Embryonic facial prominence (tissue), 1 donor: ENCODE results near the gene ADCYAP1R1.

Experiments used
- DNase-seq: peaks from one replicate; pipeline ENCODE4 v3.0.0-alpha.2; 2016; ENCODE audit errors: extremely low spot score

The ADCYAP1R1 gene

DNA sequence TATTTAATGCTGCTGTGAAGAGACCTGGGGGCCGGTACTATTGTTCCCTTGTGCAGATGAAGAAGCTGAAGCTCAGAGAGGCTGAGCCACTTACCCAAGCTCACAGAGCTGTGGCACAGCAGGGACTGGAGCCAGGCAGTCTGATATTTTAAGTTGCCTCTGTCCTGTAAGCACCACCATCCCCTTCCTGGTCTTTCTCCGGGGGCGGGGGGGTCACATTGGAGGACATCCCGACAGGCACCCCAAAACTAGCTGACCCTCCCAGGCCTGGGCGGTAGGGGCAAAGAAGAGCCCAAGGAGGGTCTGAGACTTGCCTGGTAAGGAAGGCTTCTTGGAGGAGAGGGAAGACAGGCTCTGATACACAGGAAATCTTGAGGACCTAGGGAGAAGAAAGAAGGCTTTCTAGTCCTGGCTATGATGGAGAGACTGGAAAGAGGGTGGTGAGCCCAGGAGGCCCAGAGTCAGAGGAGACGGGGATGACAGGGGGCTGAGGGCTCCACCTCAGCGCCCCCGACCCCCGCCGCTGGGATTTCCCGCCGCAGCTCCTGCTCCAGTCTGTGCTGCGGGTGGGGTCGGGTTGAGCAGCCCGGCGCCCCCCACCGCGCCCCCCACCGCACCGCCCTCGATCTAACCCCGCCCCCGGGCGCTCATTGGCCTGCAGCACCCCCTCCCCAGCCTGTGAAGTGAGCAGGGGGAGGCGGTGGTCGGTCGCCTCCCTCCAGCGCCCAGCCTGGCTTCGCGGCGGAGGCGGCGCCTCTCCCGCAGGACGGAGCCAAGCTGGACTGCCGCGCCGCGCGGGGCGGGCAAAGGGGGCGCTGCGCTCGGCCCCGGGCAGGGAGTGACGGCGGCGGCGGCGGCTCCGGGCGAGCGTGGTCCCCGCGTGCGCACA lies at the start of gene ADCYAP1R1:
Gene ADCYAP1R1 (plus strand): TSS at position 711 of the 889 bp plus-strand sequence. CDS start 10,957 bp downstream, outside the sequence.
- DNase-seq = no peak

DNA sequence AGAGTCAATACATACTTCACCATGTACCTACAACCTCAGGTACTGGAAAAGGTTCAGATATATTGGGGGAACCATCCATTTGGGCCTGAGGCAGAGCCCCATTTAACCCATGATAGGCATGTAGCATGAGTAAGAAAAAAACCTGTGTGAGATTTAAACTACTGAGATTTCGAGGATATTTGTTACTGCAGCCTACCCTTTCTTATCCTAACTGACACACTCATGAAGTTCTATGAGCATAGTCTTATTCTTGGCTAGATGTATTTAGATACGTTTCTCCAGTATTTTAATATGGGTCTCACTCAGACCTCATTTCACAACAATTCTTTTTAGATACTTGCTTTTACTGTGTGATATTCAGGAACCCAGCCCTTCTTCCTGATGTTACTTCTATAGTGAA lies 49.0 kb upstream of the ADCYAP1R1 start:
- DNase-seq = no peak

- DNase-seq = no peak
Observed at GRCh38 chr7:31003721-31004120, 48.4 kb upstream of the ADCYAP1R1 start.

DNA sequence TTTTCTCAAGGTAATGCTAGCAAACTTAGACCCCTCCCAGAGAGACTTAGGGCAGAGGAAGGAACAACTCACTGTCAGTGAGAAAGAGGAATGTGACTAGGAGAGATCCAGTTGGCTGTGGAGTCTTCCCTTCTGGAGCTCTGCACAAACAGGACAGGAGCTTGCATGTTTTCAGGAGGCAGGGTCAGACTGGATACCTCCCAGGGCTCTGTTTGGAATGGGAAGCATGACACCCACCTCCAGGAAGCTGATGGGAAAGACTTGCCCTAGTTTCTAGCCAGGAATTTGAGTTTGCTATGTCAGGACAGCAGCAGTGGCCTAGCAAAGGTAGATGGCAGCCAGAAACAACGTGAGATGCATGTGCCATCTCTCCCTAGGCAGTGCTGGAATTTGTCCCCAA lies 47.7 kb upstream of the ADCYAP1R1 start:
- no peak for DNase-seq

DNA sequence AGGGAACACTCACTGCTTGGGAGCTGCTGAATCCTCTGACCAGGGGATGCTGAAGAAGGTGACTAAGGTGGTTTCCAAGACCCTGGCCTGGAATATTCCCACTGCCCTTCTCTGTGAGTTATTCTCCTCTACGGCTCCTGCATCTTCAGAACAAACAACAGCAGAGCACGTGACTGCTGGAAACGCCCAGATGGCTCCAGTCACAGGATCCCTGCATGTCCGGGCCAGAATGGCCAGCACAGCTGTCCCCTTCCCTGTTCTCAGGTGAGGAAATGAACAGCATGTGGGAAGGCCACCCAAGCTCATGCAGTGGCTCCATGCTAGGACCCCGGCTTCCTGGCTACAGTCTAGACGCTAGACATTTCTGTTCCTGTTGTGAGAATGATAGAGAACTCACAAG lies 45.3 kb upstream of the ADCYAP1R1 start:
- no peak for DNase-seq

GRCh38 chr7:31007634-31008033 lies 44.5 kb upstream of the ADCYAP1R1 start:
- no peak for DNase-seq

DNA sequence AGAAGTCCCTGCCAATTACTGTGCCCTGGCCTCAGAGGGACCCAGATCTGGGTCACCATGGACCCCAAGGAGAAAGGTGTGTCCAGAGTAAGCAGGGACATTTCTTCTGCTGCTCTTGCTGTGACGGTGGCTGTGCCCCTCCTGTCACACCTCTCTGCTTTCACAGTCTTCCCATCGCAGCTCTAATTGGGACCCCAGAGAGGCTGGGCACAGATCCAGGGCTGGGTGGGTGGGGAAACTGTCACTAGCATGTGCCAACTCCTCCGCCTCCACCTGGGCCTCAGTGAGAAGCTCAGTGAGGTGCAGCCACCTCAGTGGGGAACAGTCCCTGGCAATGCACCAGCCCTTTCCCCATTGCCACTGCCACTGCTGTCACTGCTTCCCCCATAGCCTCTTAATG lies 37.3 kb upstream of the ADCYAP1R1 start:
- no peak for DNase-seq

GRCh38 chr7:31017032-31017675 lies 35.0 kb upstream of the ADCYAP1R1 start:
- no peak for DNase-seq

- no peak for DNase-seq
Observed at GRCh38 chr7:31017721-31018120, 34.4 kb upstream of the ADCYAP1R1 start.

DNA sequence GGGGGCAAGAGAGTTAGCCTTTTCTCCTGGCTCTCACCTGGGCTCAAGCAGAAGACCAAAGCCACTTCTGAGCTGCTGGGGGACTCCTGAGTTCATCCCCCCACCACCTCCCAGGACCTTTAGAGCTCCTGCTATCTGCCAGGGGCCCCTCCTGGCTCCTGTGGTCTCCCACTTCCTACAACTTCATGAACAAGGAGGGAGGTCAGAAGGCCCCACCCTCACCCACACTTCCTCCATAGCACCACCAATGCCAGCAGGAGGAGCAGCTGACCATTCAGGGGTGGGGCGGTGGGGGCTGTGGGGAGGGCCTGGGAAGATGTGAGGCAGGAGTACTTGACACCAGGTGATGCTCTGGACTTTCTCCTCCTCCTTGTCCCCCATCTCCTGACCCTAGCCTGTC lies 32.6 kb upstream of the ADCYAP1R1 start:
- no peak for DNase-seq

DNA sequence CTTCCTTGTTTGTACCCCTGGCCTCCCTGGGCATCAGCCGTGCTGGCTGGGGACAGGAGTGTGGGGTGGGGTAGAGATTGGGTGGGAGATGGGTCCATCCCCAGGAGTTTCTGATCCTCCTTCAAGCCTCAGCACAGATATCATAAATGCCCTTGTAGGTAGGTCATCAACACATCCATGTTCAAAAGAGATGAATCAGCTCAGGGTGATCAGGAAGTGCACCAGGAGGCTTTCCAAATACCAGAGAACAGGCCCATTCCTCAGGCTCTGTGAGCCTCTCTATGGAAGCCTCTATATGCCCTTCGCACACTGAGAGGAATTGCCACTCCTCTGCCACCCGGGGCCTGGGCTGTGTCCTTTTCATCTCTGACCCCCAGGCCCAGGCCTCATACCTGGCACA lies 31.9 kb upstream of the ADCYAP1R1 start:
- DNase-seq = no peak

- DNase-seq = no peak
Observed at GRCh38 chr7:31020652-31021051, 31.5 kb upstream of the ADCYAP1R1 start.

GRCh38 chr7:31022117-31022516 lies 30.0 kb upstream of the ADCYAP1R1 start:
- no peak for DNase-seq

GRCh38 chr7:31022726-31023125 lies 29.4 kb upstream of the ADCYAP1R1 start:
- DNase-seq = no peak

GRCh38 chr7:31023877-31024276 lies 28.2 kb upstream of the ADCYAP1R1 start:
- DNase-seq = no peak

GRCh38 chr7:31027161-31027965 lies 24.7 kb upstream of the ADCYAP1R1 start:
- DNase-seq = no peak

DNA sequence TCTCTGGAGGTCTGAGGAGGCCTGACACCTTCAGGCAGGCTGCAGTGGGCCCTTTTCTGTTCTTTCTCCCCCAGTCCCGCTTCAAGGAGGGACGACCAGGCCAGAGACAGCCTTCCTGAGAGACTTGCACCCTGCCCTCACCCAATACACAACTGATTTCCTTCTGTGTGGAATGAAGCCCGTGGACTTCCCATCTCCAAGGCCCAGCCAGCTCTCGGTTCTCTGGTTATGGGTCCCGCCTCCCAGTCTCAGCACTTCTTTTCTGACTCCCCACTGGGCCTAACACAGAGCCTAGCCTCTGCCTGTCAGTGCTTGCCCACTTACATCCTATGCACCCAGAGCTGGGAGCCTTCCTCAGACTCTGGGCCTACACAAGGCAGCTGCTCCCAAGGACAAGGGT lies 24.1 kb upstream of the ADCYAP1R1 start:
- DNase-seq = no peak

GRCh38 chr7:31028417-31028992 lies 23.6 kb upstream of the ADCYAP1R1 start:
- DNase-seq = no peak

GRCh38 chr7:31029251-31030042 lies 22.7 kb upstream of the ADCYAP1R1 start:
- DNase-seq = no peak

DNA sequence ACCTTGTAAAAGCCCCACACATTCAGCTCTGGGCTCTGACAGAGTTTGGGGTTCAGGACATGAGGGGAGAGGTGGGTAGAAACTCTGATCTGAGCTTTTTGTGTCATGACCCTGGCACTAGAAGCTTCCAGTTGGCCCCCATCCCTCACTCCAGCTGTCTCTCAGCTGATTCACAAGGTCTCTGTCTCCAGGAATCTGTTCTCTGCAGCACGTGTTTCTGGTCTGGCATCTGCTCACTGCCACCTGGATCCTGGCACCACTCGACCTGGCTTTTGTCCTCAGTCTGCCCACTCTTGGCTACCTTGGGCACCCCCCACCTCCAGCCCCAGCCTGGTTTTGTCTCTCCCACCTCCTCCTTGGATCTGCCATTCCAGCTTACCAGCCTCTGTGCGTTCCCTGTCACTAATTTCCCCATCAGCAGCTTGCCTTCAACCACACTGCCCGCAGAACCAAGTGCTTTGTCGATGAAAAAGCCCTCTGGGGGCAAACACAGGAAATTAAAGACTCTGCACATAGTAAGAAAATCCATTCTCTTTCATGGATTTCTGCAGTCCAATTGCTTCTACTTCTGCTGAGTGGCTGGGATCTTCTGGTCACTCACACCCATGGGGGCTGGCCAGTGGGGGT lies 18.3 kb upstream of the ADCYAP1R1 start:
- no peak for DNase-seq

DNA sequence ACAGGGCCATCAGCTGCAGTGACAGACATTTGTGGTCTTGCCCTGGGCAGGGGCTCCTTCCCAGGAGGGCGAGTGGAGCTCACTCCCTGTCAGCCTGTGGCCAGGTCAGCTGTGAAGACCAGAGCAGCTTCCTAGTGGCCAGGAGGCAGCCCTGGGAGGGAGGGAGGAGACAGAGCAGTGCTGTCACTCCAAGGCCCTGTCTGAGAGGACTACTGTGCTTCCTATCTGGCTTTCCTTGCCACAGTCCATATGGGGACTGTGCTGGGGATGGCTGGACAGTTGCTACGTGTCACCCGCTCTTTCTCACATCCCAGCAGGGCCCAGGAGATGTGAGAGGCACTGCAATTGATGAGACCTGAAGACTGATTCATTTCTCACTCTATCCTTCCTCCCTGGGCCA lies 15.2 kb upstream of the ADCYAP1R1 start:
- no peak for DNase-seq
